Activated naive CD8-positive, alpha-beta T cell treated with anti-CD3 and anti-CD28 coated beads, Interleukin-2, amount 50 U/mL, for 24 hours (primary cell): ENCODE results near the gene SELENOO.

ENCODE experiments used
- ATAC-seq: fragments of 150-1000 bp; cut with Tn5 transposase; one replicate; pipeline ENCODE4 v1.10.0; 2021
- DNase-seq: peaks from one replicate; pipeline ENCODE4 v3.0.0; 2021
- H3K27ac Mint-ChIP-seq: one replicate; pipeline ENCODE4 v1.8.0; 2021; ENCODE audit warnings: mild to moderate bottlenecking, mixed read lengths
- H3K27me3 Mint-ChIP-seq: one replicate; pipeline ENCODE4 v1.8.0; 2021; ENCODE audit warnings: mixed read lengths
- H3K36me3 Mint-ChIP-seq: one replicate; pipeline ENCODE4 v1.8.0; 2021; ENCODE audit warnings: low read depth, mixed read lengths
- H3K4me1 Mint-ChIP-seq: one replicate; pipeline ENCODE4 v1.8.0; 2021; ENCODE audit warnings: mixed read lengths
- H3K4me3 Mint-ChIP-seq: one replicate; pipeline ENCODE4 v1.8.0; 2021; ENCODE audit warnings: mild to moderate bottlenecking, moderate library complexity, mixed read lengths
- H3K9me3 Mint-ChIP-seq: one replicate; pipeline ENCODE4 v1.8.0; 2021; ENCODE audit warnings: mixed read lengths

The SELENOO gene

DNA sequence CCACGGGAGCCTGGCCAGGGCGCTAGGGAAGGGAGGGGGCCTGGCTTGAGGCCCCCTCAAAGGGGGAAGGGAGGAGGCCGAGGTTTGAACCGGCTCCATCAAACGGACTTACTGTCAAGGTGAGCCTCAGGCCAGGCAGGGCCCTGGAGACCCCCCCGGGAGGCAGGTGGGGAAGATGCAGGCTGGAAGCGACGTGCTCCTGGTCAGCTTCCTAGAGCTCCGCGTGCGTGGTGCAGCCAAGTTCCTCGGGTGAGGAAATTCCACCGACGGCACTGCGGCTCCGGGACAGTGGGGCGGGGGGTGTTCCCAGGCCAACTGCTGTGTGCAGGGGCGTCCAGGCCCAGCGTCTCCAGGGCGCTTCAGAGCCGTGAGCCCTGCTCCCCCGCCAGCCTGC is 22.3 kb upstream of the SELENOO start:
- Mint-ChIP-seq H3K9me3 (no peaks in the 10 kb centered on the region), H3K27ac (no peak overlapping the region), H3K4me3 (no peak overlapping the region), H3K27me3 (peaks cover 4% of the 10 kb centered on the region), H3K36me3 (no peaks in the 10 kb centered on the region), H3K4me1 (peaks cover 3% of the 10 kb centered on the region)
- no peak for DNase-seq
- ATAC-seq, result no peak

DNA sequence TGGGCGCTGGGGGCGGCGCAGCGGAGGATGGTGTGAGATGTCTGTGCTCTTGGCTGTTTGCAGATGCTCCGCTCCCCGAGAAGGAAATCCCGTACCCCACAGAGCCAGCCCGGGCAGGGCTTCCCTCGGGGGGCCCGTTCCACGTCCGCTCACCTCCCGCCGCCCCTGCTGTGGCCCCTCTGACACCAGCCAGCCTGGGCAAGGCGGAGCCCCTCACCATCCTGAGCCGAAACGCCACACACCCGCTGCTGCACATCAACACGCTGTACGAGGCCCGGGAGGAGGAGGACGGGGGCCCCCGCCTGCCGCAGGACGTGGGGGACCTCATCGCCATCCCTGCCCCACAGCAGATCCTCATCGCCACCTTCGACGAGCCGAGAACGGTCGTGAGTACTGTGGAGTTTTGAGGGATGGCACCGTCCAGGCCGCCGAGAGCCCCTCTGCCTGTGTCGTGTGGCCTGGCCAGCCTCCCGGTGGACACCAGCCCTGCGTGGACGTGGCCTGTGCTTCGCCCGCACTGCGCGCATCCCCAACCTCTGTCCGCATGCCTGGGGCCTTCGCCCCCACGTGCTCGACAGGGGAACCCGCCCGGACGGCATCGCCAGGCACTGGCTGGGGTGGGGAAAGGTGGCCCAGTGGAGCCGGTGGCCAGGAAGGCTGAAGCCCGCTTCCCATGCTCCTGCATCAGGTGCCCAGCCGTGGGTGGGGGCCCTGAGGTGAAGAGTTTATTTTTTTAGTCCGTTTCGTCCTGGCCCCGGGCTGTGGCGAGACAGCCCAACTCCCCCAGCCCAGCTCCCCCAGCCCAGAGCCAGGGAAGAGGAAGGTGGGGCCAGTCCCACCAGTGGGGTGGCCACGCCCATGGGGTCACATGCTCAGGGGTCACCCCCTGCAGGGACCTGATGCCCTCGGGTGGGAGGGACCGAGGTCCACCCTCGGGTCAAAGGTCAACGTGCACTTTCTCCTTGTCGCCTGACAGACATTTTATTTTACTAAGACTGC is 21.6 kb upstream of the SELENOO start:
- no peak for ATAC-seq
- Mint-ChIP-seq H3K36me3 (no peaks in the 10 kb centered on the region), H3K9me3 (no peaks in the 10 kb centered on the region), H3K4me3 (no peak overlapping the region), H3K27ac (no peak overlapping the region), H3K4me1 (peaks cover 3% of the 10 kb centered on the region), H3K27me3 (no peaks in the 10 kb centered on the region)
- no peak for DNase-seq

DNA sequence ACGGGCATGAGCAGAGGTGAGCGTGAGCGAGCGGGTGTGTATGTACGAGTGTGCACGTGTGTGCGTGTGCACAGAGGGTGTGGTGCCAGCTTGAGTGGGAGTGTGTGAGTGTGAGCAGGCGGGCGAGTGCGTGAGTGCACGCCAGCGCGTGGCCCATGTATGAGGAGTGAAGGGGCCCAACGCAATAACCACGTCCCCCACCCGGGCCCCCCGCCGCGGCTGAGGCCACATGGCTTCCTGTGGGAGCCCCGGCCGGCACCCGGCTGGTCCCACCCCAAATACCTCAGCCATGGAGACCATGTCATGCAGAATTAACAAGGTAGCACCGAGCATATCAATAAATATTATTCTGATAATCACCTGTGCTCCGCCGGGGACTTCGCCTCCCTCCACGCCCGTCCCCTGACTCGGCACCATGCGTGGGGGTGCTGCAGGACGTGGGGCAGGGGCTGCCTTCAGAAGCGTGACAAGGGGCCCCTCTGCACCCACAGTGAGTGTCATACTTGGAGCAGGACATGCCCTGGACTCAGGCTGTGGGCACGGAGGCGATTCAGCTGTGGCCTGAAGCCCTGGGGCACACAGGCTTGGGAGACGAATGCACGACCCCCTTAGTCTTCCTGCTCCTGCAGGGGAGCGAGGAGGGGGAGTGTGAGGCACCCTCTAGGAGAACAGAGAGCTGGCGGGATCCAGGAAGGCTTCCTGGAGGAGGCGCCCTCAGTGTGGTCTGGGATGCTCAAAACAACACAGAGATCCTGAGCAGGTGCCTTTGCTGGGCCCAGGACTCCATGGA is 20.7 kb upstream of the SELENOO start:
- Mint-ChIP-seq H3K9me3 (no peaks in the 10 kb centered on the region), H3K4me3 (no peak overlapping the region), H3K27ac (no peak overlapping the region), H3K4me1 (peaks cover 7% of the 10 kb centered on the region), H3K27me3 (no peaks in the 10 kb centered on the region), H3K36me3 (no peaks in the 10 kb centered on the region)
- DNase-seq, result no peak
- ATAC-seq, result no peak

DNA sequence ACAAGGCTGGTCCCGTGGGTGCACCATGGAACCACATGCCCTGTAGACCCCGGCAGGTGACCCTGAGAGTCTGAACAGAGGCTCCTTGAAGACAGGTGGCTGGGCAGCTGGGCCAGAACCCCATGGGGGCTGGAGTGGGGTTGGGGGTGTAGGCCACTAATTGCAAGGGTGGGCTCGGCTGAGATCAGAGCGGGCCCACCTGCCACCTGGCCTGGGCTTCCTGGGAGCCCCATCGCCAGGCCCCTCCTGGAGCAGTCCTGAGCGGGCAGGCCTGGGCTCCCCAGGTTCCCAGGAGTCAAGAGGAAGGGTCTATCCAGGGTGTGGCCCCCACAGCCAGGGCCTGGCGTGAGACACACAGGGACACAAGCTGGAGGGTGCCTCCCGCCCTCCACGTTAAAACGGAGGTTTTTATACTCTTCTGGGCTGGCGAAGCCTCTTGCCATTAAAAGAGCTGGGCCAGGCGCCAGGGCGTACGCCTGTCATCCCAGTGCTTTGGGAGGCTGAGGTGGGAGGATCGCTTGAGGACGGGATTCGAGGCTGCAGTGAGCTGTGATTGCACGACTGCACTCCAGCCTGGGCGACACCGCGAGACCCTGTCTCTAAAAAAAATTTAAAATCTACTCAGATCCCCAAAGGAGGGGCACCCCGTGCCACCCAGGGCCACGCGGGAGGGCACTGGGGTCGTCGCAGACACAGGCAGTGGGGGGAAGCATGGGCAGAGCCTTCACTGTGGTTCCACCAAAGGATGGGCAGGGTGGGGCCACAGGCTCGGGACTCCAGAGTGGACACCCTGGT is 19.9 kb upstream of the SELENOO start:
- peaks cover 10% of the 10 kb centered on the region for H3K4me1 Mint-ChIP-seq
- H3K27me3 Mint-ChIP-seq, result no peaks in the 10 kb centered on the region
- ATAC-seq (no peak), DNase-seq (no peak)
- H3K9me3 Mint-ChIP-seq, result no peaks in the 10 kb centered on the region
- H3K36me3 Mint-ChIP-seq, result no peaks in the 10 kb centered on the region
- no peak overlapping the region for H3K4me3 Mint-ChIP-seq
- H3K27ac Mint-ChIP-seq, result no peak overlapping the region

DNA sequence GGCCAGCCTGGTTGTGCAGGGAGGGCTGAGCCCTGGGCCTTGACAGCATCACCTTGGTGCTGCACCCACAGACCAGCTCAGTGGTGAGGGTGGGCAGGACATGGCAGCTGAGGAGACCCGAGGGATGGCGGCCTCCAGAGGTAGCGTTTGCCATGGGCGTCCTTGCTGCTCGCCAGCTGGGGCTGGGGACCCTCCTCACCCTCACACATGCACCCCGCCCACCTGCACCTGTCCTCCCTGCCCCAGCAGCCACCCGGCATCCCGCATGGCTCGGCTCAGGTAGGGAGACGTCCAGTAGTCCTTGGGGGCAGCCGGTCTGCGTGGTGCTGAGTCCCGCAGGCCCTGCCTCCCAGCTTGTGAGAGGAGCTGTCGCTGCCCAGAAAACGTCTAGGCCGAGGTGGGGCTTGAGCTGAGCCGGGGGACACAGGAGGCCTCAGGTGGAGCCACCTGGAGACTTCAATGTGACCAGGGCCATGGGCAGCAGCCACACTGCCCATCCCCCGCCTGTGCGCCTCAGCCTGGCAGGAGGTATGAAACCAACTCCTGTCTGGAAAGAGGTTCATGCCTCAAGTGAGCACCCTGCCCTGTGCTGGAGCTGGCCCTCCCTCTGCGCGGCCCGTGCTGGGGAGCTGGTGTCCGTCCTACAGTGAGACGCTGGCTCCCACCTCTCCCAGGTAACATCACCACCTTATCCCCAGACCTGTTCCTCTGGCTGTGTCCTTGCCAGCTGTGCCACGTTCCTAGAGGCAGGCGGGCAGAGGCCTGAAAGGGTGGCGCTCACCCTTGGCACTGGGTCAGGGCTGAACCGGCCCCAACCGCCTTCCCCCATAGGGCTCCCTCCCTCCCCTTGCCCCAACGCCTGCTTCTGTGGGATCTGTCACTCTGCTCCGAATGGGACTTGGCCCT is 18.4 kb upstream of the SELENOO start:
- peaks cover 15% of the 10 kb centered on the region for H3K4me1 Mint-ChIP-seq
- ATAC-seq, result no peak

DNA sequence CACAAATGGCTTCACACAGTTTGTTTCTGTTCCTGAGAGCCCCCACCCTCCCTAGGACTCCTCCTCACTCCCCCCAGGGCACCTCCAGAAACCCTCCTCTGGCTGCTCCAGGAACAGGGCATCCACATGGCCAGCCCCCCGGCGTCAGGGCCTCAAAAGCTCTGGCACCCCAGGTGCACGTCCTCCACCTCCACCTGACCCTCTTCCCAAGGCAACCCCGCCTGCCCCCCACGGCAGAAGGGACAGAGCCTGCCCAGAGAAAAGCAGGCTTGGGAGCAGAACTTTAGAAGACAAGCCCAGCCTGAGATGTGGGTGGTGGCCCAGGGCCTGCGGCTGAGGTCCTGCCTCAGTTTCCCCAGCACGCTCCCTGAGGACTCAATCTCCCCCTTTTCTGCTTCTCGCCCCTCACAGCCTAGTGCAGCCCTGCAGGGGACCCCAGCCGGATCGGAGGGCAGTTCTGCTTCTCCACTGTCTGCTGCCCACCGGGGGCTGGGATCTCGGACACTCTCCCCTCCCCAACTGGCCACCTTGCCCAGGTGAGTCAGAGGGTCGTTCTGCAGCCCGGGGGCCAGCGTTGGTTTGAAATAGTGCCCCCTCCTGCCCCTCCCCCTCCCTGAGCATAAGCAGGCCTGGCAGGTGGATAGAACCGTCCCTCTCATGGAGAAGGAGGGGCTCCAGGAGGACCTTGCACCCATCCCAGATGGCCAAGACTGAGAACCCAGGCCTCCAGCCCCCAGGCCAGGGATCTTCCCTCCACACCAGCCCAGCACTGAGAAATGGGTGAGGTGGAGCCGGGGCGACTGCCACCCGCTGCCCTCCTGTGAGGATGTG is 17.5 kb upstream of the SELENOO start:
- peaks cover 23% of the 10 kb centered on the region for H3K4me1 Mint-ChIP-seq
- peak overlapping the region; percentile 40 for H3K4me3 Mint-ChIP-seq
- no peaks in the 10 kb centered on the region for H3K27me3 Mint-ChIP-seq
- no peaks in the 10 kb centered on the region for H3K9me3 Mint-ChIP-seq
- peaks cover 4% of the 10 kb centered on the region for H3K36me3 Mint-ChIP-seq
- DNase-seq, result no peak
- ATAC-seq, result no peak
- H3K27ac Mint-ChIP-seq, result no peak overlapping the region

More for the DNA sequence above, 18.4 kb upstream of the SELENOO start:
- Mint-ChIP-seq H3K27ac (no peak overlapping the region), H3K9me3 (no peaks in the 10 kb centered on the region), H3K27me3 (no peaks in the 10 kb centered on the region), H3K36me3 (peaks cover 3% of the 10 kb centered on the region), H3K4me3 (no peak overlapping the region)
- DNase-seq, result no peak

DNA sequence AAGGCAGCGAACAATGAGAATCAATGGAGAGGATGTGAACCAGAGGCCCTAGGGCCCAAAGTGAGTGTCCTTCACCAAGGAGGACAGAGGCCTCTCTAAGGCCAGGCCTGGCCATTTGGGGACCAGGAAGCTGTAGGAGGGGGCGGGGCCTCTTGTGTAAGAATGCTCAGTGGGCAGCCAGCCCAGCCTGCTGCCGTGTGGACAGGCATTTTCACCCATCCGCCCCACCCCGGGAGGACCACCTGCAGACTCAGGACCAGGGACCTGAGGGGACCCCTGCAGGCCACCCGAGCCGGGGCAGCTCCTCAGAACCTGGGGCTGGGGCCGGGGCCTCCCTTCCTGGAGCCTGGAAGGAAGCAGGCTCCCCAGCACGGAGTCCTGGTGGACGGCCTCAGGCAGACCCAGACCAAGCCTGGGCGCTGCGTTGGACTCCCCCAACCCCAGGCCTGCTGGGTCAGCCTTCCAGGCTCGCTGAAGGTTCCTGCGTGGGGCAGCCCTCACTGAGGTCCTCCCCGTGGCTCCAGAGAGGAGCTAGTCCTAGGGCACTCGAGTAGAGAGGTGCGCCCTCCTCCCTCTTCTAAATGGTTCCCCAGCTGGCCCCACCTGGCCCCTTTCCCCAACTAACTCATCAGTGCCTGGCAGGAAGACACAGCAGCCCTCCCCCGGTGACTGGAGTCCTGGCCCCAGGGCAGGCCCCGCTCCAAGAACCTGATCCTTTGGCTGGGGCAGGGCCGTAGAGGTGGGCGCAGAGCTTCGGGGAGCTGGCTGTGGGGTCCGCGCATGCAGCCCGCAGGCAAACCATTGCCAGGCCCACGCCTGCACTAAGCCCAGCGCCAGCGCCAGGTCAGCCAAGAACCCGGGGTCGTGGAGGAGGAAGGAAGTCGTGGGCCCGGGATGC is 16.6 kb upstream of the SELENOO start:
- Mint-ChIP-seq H3K4me1 (peaks cover 30% of the 10 kb centered on the region), H3K9me3 (no peaks in the 10 kb centered on the region), H3K27me3 (no peaks in the 10 kb centered on the region), H3K36me3 (peaks cover 4% of the 10 kb centered on the region), H3K27ac (no peak overlapping the region), H3K4me3 (peak overlapping the region; percentile 73)
- no peak for ATAC-seq
- DNase-seq, result no peak

DNA sequence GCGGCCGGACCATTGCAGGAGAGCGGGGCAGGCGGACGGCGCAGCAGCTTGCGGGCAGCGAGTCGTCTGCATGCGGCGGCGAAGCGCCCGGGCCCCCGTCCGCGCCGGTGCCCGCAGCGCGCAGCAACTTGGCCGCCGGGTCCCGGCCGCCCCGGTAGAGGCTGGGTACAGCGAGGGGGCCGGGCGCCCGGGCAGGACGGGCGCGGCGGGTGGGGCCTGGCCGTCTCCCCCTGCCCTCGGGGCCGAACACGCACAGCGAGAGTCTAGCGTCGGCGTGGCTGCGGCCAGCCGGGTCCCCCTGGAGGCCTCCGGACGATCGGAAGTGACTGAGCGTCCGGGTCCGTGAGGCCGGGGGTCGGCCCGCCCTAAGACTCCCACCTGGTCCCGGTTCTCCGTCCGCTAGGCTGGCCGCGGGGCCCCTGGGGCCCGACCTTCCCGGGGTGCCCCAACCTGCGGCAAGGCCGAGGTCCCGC is 15.9 kb upstream of the SELENOO start:
- ATAC-seq (no peak), DNase-seq (no peak)
- Mint-ChIP-seq H3K9me3 (no peaks in the 10 kb centered on the region), H3K4me3 (peak overlapping the region; percentile 84), H3K27me3 (no peaks in the 10 kb centered on the region), H3K4me1 (peaks cover 33% of the 10 kb centered on the region), H3K36me3 (peaks cover 4% of the 10 kb centered on the region), H3K27ac (no peak overlapping the region)

DNA sequence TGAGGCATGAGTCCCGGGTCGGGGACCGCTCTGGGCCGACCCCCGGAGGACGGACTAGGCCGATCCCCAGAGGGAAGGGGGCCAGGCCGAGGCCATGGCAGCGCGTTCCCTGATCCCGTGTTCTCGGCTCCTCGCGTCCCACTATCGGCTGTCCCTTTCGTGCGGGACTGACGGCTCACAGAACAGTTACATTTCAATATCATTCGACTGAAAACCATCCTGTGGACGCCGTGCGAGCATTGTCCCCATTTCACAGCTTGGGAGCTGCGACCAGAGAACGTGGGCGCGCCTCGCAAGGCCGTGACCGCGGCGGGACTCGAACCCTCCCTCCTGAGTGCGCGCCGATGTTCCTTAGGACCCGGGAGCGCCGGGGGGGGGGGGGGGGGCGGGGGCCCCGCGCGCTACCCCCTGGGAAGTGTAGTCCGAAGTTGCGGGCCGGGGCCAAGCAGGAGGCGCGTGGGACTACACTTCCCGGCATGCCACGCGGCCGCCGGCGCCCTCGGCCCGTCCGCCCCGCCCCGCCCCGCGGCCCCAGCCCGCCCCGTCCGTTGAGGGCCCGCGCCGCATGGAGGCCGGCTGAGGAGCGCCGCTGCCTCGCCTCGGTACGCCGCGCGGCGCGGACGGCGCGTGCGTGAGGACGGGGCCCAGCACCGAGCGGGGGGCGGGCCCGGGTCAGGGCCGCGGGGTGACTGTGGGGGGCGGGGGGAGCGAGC is 15.3 kb upstream of the SELENOO start, which contains the start of gene TRABD:
Gene TRABD (plus strand): TSS at position 539 of the 713 bp plus-strand sequence. CDS start 7,148 bp downstream, outside the sequence.
- Mint-ChIP-seq H3K4me3 (peak within 1 kb of the TSS; percentile 95), H3K9me3 (no peaks in the 10 kb centered on the region), H3K27ac (peak within 1 kb of the TSS; percentile 96), H3K27me3 (no peaks in the 10 kb centered on the region), H3K4me1 (peaks cover 36% of the 10 kb centered on the region), H3K36me3 (peaks cover 4% of the 10 kb centered on the region)
- DNase-seq (peak; percentile 91), ATAC-seq (peak; percentile 75)

DNA sequence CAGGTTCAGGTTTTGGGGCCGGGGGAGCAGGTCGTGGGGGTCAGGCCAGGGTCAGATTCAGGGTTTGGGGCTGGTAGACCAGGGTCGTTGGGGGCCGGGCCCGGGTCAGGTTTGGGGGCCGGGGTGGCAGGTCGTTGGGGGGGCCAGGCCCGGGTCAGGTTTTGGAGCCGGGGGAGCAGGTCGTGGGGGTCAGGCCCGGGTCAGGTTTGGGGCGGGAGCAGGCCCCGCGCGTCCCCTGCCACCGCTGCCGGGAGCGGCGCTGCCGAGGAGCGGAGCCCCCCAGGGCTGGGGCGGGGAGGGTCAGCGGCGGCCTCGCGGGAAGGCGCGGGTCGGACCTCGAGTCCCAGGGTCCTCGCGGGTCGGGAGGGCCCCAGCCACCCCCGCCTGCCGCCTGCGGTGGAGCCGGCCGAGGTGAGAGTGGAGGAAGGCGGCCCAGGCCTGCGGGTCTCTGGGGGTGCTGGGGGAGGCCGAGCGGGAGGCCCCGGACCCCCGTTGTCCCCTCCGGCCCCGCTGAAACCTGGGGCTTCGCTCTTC is 14.6 kb upstream of the SELENOO start:
- DNase-seq, result no peak

DNA sequence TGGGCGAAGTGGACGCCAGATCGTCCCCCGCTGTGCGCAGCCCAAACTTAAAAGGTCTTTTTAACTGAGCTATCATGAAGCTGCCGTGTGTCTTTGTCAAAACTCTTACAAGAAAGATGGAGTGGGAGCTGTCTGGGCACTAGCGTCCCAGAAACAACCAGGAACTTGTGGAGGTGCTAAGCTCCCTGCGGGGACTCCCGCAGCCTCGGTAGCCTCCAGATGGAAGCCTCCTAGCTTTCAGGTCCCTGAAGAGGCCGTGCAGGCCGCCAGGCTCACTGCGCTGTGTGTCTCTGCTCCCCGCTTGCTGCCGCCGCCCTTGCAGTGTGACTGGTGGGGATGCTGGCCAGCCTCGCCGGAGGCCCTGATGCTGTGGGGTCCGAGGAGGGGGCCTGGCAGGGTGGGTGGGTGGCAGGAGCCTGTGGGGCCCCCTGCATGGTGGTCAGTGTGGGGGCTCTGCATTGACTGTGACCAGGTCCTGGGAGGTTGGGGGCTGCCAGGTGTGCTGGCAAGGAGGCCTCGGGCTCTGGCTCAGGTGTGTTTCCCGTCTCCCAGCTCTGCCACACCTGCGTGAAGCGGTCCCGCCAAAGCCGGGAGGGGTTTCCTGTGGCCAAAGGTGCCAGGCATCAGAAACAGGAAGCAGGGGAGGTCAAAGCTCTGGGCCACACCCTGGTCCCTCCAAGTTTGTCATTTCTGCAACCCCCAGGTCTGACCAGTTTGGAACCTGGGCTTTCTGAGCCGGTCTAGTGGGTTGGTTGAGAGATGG is 13.9 kb upstream of the SELENOO start:
- Mint-ChIP-seq H3K36me3 (peaks cover 10% of the 10 kb centered on the region), H3K27ac (peak overlapping the region; percentile 96), H3K27me3 (no peaks in the 10 kb centered on the region), H3K9me3 (no peaks in the 10 kb centered on the region), H3K4me1 (peaks cover 50% of the 10 kb centered on the region), H3K4me3 (peak overlapping the region; percentile 95)
- no peak for DNase-seq
- ATAC-seq, result no peak

More for the DNA sequence above, 14.6 kb upstream of the SELENOO start:
- peak overlapping the region; percentile 95 for H3K4me3 Mint-ChIP-seq
- peaks cover 43% of the 10 kb centered on the region for H3K4me1 Mint-ChIP-seq
- H3K36me3 Mint-ChIP-seq, result peaks cover 4% of the 10 kb centered on the region
- no peaks in the 10 kb centered on the region for H3K9me3 Mint-ChIP-seq
- no peak for ATAC-seq
- H3K27ac Mint-ChIP-seq, result peak overlapping the region; percentile 96
- H3K27me3 Mint-ChIP-seq, result no peaks in the 10 kb centered on the region
